Heart left ventricle (tissue), 13 donors: Measurements from ENCODE around the gene PRICKLE4.

Source experiments
- POLR2A ChIP-seq, 2 donors: fragments of 450-650 bp; IDR thresholded peaks; one replicate each; pipeline ENCODE4 v1.6.1; 2017; ENCODE audit warnings: antibody characterized with exemption in 2 of 2, mild to moderate bottlenecking in 2 of 2, moderate library complexity in 2 of 2
- TF ChIP-seq, protein P1 (sequence below), 12 donors: fragments of 200-600 bp; sonication (generic) in 4 of 12; IDR thresholded peaks; one replicate each; pipeline versions ENCODE4 v1.5.0 to v1.8.0; 2018 to 2022; ENCODE audit warnings: antibody characterized with exemption in 12 of 12, mild to moderate bottlenecking in 5 of 12
- donor health status: ischemic (EF 13 %, LVEDD 7.1; RV severe dilation, severe dysfunction).
- donor health status: DM: no; HTN: yes; CAD: no.
- donor health status: DM: no; HTN: no; CAD: no.
- donor health status: ischemic (EF 25% LVEDD 6.9; RV normal size, moderate dysfunction).
- donor health status: ischemic (EF 25% LVEDD 5.7; RV mildly dilated, moderate dysfunction).
- donor health status: ischemic (EF 35%, LVEDD 5.7; RV mildly dilated, moderate dysfunction).
- donor health status: nonischemic (EF 11% LVEDD 7.7; RV severe dilation, severe dysfunction).
- donor health status: DM: yes; HTN: yes; CAD: no.
- donor health status: PGD.
- donor health status: ischemic (EF 29% LVEDD 5.4; RV normal size, mild dysfunction).
- donor health status: nonischemic (EF 23%, LVEDD 6.1; RV moderate dilation, normal function).

- no peak for TF ChIP-seq POLR2A (IDR thresholded peaks at IDR 0.05)
- TF ChIP-seq, protein P1, sequence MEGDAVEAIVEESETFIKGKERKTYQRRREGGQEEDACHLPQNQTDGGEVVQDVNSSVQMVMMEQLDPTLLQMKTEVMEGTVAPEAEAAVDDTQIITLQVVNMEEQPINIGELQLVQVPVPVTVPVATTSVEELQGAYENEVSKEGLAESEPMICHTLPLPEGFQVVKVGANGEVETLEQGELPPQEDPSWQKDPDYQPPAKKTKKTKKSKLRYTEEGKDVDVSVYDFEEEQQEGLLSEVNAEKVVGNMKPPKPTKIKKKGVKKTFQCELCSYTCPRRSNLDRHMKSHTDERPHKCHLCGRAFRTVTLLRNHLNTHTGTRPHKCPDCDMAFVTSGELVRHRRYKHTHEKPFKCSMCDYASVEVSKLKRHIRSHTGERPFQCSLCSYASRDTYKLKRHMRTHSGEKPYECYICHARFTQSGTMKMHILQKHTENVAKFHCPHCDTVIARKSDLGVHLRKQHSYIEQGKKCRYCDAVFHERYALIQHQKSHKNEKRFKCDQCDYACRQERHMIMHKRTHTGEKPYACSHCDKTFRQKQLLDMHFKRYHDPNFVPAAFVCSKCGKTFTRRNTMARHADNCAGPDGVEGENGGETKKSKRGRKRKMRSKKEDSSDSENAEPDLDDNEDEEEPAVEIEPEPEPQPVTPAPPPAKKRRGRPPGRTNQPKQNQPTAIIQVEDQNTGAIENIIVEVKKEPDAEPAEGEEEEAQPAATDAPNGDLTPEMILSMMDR (IDR thresholded peaks at IDR 0.05): no peak
Measured at GRCh38 chr6:41756354-41756753, 24.2 kb upstream of the PRICKLE4 start.
